ENCODE results near the gene CENPVL2.
"Not testable (repeated sequence)": the region's sequence is repeated elsewhere in the genome, so short reads cannot be mapped to it uniquely, and the experiment has no call there.

Gene CENPVL2

GRCh38 chrX:51682720-51683062, at the start of gene CENPVL2:
CENPVL2 (minus strand) TSS chrX:51682831; CDS start chrX:51682831, 0 bp downstream.
- not testable (repeated sequence) for H3K4me3 ChIP-seq (ENCODE audit: control insufficient read depth, low read depth, low read length); DNase-seq (ENCODE audit: low read depth)

GRCh38 chrX:51728202-51728601, 45.6 kb upstream of the CENPVL2 start:
- H3K4me3 ChIP-seq (ENCODE audit: control insufficient read depth, low read depth, low read length), result no peak overlapping the region
- TF ChIP-seq CTCF (IDR thresholded peaks at IDR 0.05; ENCODE audit: control insufficient read depth, insufficient read depth, low read depth, low read length, missing control alignments), result no peak
- DNase-seq (ENCODE audit: low read depth), result no peak

- not testable (repeated sequence) for DNase-seq (ENCODE audit: low read depth); H3K4me3 ChIP-seq (ENCODE audit: control insufficient read depth, low read depth, low read length)
These were observed 30.5 kb upstream of the CENPVL2 start for GRCh38 chrX:51712943-51713647.

GRCh38 chrX:51710277-51711164, 27.9 kb upstream of the CENPVL2 start, which contains the start of gene CENPVL1:
CENPVL1 (plus strand) TSS chrX:51710512; CDS start chrX:51710512, 0 bp downstream.
- DNase-seq (ENCODE audit: low read depth); H3K4me3 ChIP-seq (ENCODE audit: control insufficient read depth, low read depth, low read length): not testable (repeated sequence)

- no peak overlapping the region for H3K4me3 ChIP-seq (ENCODE audit: control insufficient read depth, low read depth, low read length)
- no peak for TF ChIP-seq CTCF (IDR thresholded peaks at IDR 0.05; ENCODE audit: control insufficient read depth, insufficient read depth, low read depth, low read length, missing control alignments)
- DNase-seq (ENCODE audit: low read depth), result no peak
These were observed 14.8 kb upstream of the CENPVL2 start for GRCh38 chrX:51697397-51697796.

- TF ChIP-seq CTCF (IDR thresholded peaks at IDR 0.05; ENCODE audit: control insufficient read depth, insufficient read depth, low read depth, low read length, missing control alignments), result no peak
- no peak overlapping the region for H3K4me3 ChIP-seq (ENCODE audit: control insufficient read depth, low read depth, low read length)
- no peak for DNase-seq (ENCODE audit: low read depth)
These were observed 11.6 kb upstream of the CENPVL2 start for GRCh38 chrX:51694254-51694653.

- not testable (repeated sequence) for DNase-seq (ENCODE audit: low read depth); H3K4me3 ChIP-seq (ENCODE audit: control insufficient read depth, low read depth, low read length)
These were observed 567 bp downstream of the CENPVL2 start for GRCh38 chrX:51681808-51682719.

- not testable (repeated sequence) for H3K4me3 ChIP-seq (ENCODE audit: control insufficient read depth, low read depth, low read length); DNase-seq (ENCODE audit: low read depth)
These were observed 2.8 kb downstream of the CENPVL2 start for GRCh38 chrX:51679689-51680433.
